Kidney (tissue), 14 donors: ENCODE data around the gene PRAME. TPM values are rescaled to one million over a fixed set of nuclear protein-coding genes. Genes with fewer than 3 reads are reported as not detected.

ENCODE experiments used
- DNase-seq, 5 donors: peaks; one replicate each; pipeline ENCODE4 v3.0.0-alpha.2; 2013 to 2020
- FAIRE-seq: peaks from 2 replicates; lab custom pipeline; 2012; peaks lifted over from hg19 to GRCh38; lab: Jason Lieb, UNC
- H3K27ac ChIP-seq, 2 donors: one replicate each; pipeline ENCODE4 v1.7.0; 2013; ENCODE audit warnings: low read depth in 2 of 2, low read length in 2 of 2, inconsistent platforms in 1 of 2
- H3K27me3 ChIP-seq: one replicate; pipeline ENCODE4 v1.7.1; 2013; ENCODE audit warnings: low read length, inconsistent platforms; ENCODE audit not compliant: control insufficient read depth, insufficient read depth
- H3K36me3 ChIP-seq, 3 donors: one replicate each; pipeline versions ENCODE4 v1.7.0 to v1.7.1; 2013; ENCODE audit warnings: low read length in 3 of 3, control low read depth in 1 of 3, inconsistent platforms in 1 of 3; ENCODE audit not compliant: insufficient read depth in 3 of 3, control insufficient read depth in 2 of 3
- H3K4me1 ChIP-seq, 3 donors: one replicate each; pipeline versions ENCODE4 v1.7.0 to v1.7.1; 2013; ENCODE audit warnings: low read length in 3 of 3, inconsistent platforms in 1 of 3, low read depth in 1 of 3; ENCODE audit not compliant: control insufficient read depth in 2 of 3, insufficient read depth in 2 of 3
- H3K4me3 ChIP-seq, 3 donors: one replicate each; pipeline versions ENCODE4 v1.7.0 to v1.8.1; 2013; ENCODE audit warnings: low read length in 3 of 3, control low read depth in 1 of 3, inconsistent platforms in 1 of 3
- H3K9ac ChIP-seq, 3 donors: one replicate each; pipeline versions ENCODE4 v1.7.0 to v1.7.1; 2013; ENCODE audit warnings: low read length in 3 of 3, control low read depth in 1 of 3, inconsistent platforms in 1 of 3
- H3K9me3 ChIP-seq, 3 donors: one replicate each; pipeline versions ENCODE4 v1.7.0 to v1.7.1; 2013; ENCODE audit warnings: low read length in 3 of 3, control low read depth in 1 of 3, inconsistent platforms in 1 of 3; ENCODE audit not compliant: control insufficient read depth in 2 of 3, insufficient read depth in 1 of 3
- intact Hi-C: fragments of 100-400 bp; cut with DNase I; formaldehyde crosslinking; loops from one replicate; pipeline ENCODE4 v1.11.1; 2022
- polyA plus RNA-seq: library from polyadenylated mRNA; stranded (reverse); fragments of 350-450 nt; fragmentation: Illumina TruSeq; extraction: RNeasy Lipid Tissue Mini Kit (QIAGEN cat#74804); gene quantifications from one replicate; pipeline ENCODE4 v1.2.3, GENCODE V29; 2014; ENCODE audit warnings: low read depth, low replicate concordance; ENCODE audit not compliant: insufficient read depth
- total RNA-seq: library from RNA; stranded (reverse); fragmentation: NEBNext Ultra II Directional; extraction: Animal tissue kit (Norgen Biotek cat#: 25700); gene quantifications from one replicate; pipeline ENCODE4 v1.2.1, GENCODE V29; 2021
- TF ChIP-seq, protein P1 (sequence below): IDR thresholded peaks from 3 replicates; pipeline ENCODE4 v1.5.1; 2012; ENCODE audit warnings: mild to moderate bottlenecking, moderate library complexity, borderline replicate concordance; ENCODE audit not compliant: insufficient read depth; ENCODE audit errors: extremely low read depth
- donor health status: control.
- donor health status: control.
- donor health status: control.
- donor health status: control.
- donor health status: control.
- donor health status: DM: yes; HTN: yes; CAD: no.
- donor health status: Normal renal cell carcinoma (clear cell type).

PRAME gene
- total and polyA plus RNA-seq, 2 donors from 2014 or later: 1.7 to 4.0 TPM

DNA sequence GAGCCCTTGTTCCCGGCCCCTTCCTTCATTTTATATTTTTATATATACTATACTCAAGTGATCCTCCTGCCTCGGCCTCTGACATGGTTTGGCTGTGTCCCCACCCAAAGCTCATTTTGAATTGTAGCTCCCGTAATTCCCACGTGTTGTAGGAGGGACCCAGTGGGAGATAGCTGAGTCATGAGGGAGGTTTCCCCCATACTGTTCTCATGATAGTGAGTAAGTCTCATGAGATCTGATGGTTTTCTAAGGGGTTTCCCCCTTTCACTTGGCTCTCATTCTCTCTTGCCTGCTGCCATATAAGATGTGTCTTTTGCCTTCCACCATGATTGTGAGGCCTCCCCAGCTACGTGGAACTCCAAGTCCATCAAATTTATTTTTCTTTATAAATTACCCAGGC, 31.8 kb downstream of the PRAME start:
- Histone ChIP-seq H3K27me3 (no peaks in the 10 kb centered on the region), H3K9me3 (no peaks in the 10 kb centered on the region), H3K27ac (no peak overlapping the region), H3K9ac (no peak overlapping the region), H3K36me3 (no peaks in the 10 kb centered on the region), H3K4me1 (no peaks in the 10 kb centered on the region), H3K4me3 (no peak overlapping the region)
- DNase-seq (no peak), FAIRE-seq (no peak)
- TF ChIP-seq, protein P1, sequence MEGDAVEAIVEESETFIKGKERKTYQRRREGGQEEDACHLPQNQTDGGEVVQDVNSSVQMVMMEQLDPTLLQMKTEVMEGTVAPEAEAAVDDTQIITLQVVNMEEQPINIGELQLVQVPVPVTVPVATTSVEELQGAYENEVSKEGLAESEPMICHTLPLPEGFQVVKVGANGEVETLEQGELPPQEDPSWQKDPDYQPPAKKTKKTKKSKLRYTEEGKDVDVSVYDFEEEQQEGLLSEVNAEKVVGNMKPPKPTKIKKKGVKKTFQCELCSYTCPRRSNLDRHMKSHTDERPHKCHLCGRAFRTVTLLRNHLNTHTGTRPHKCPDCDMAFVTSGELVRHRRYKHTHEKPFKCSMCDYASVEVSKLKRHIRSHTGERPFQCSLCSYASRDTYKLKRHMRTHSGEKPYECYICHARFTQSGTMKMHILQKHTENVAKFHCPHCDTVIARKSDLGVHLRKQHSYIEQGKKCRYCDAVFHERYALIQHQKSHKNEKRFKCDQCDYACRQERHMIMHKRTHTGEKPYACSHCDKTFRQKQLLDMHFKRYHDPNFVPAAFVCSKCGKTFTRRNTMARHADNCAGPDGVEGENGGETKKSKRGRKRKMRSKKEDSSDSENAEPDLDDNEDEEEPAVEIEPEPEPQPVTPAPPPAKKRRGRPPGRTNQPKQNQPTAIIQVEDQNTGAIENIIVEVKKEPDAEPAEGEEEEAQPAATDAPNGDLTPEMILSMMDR: no peak
- intact Hi-C loops: no loop called here

DNA sequence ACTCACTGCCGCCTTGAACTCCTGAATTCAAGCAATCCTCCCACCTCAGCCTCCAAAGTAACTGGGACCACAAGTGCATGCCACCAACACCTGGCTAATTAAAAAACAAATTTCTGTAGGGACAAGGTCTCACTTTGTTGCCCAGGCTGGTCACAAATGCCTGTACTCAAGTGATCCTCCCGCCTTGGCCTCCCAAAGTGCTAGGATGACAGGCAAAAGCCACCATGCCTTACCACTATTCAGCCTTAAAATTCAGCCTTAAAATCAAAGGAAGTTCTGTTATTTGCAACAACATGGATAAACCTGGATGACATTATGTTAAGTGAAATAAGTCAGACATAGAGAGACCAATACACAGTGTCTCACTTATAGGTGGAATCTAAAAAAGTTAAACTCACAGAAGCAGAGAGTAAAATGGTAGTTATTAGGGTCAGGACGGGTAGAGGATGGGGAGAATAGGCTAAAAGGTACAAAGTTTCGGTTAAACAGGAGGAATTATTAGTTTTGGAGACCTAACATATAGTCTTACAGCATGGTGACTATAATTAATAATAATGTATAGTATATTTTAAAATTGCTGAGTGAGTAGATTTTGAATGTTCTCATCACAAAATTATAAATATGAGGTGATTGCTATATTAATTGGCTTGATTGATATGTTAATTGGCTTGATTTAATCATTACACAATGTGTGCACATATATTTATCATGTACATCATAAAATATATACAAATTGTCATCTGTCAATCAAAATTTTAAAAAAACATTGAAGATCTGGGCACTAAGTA, 32.7 kb downstream of the PRAME start:
- Histone ChIP-seq H3K4me1 (no peaks in the 10 kb centered on the region), H3K9me3 (no peaks in the 10 kb centered on the region), H3K4me3 (no peak overlapping the region), H3K27ac (no peak overlapping the region), H3K9ac (no peak overlapping the region), H3K27me3 (no peaks in the 10 kb centered on the region), H3K36me3 (no peaks in the 10 kb centered on the region)
- intact Hi-C loops: no loop called here
- DNase-seq: no peak
- TF ChIP-seq, protein P1: no peak
- FAIRE-seq: no peak

DNA sequence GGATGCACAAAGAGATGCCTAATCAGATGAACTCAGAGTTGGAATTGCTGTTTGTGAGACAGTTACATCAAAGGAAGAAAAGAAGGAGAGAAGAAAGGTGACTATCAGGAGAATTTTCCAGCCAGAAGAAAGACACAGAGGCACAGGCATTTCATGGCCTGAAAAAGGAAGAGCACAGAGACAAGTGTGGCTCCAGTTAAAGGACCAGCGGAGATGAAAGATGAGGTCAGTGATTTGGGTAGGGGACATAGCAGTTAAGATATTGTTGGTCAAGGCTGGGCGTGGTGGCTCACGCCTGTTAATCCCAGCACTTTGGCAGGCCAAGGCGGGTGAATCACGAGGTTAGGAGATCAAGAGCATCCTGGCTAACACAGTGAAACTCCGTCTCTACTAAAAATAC, 35.6 kb downstream of the PRAME start:
- Histone ChIP-seq H3K4me3 (no peak overlapping the region), H3K4me1 (no peaks in the 10 kb centered on the region), H3K9ac (no peak overlapping the region), H3K27me3 (no peaks in the 10 kb centered on the region), H3K27ac (no peak overlapping the region), H3K9me3 (no peaks in the 10 kb centered on the region), H3K36me3 (no peaks in the 10 kb centered on the region)
- FAIRE-seq: no peak
- TF ChIP-seq, protein P1: no peak
- no peak for DNase-seq
- intact Hi-C loops: no loop called here
